Measurements from ENCODE around the gene SLC35D2.
"Not testable (repeated sequence)": the region's sequence is repeated elsewhere in the genome, so short reads cannot be mapped to it uniquely, and the experiment has no call there.

The SLC35D2 gene

GRCh38 chr9:96350866-96351265 lies 32.6 kb downstream of the SLC35D2 start:
- no peak for DNase-seq

GRCh38 chr9:96348261-96348660 lies 35.2 kb downstream of the SLC35D2 start:
- no peak for DNase-seq

- no peak for DNase-seq
These were observed 38.0 kb downstream of the SLC35D2 start for GRCh38 chr9:96345551-96345950.

- DNase-seq = peak; percentile 65
These were observed 38.9 kb downstream of the SLC35D2 start for GRCh38 chr9:96344458-96345180.

GRCh38 chr9:96343515-96344360 lies 39.8 kb downstream of the SLC35D2 start:
- no peak for DNase-seq

GRCh38 chr9:96342571-96343245 lies 40.8 kb downstream of the SLC35D2 start:
- no peak for DNase-seq

GRCh38 chr9:96340707-96341106 lies 42.8 kb downstream of the SLC35D2 start:
- DNase-seq = no peak

- no peak for DNase-seq
These were observed 45.2 kb downstream of the SLC35D2 start for GRCh38 chr9:96338299-96338698.

GRCh38 chr9:96333958-96334357 lies 49.6 kb downstream of the SLC35D2 start:
- no peak for DNase-seq

GRCh38 chr9:96331236-96331947 lies 52.1 kb downstream of the SLC35D2 start:
- no peak for DNase-seq

- no peak for DNase-seq
These were observed 55.7 kb downstream of the SLC35D2 start for GRCh38 chr9:96327694-96328352.

- no peak for DNase-seq
These were observed 60.3 kb downstream of the SLC35D2 start for GRCh38 chr9:96323169-96323568.

GRCh38 chr9:96322736-96323135 lies 60.8 kb downstream of the SLC35D2 start:
- not testable (repeated sequence) for DNase-seq

GRCh38 chr9:96322210-96322609 lies 61.3 kb downstream of the SLC35D2 start:
- DNase-seq = not testable (repeated sequence)

GRCh38 chr9:96321515-96321914 lies 62.0 kb downstream of the SLC35D2 start:
- no peak for DNase-seq

- DNase-seq = no peak
These were observed 62.7 kb downstream of the SLC35D2 start for GRCh38 chr9:96320749-96321280.

GRCh38 chr9:96318921-96319565 lies 64.5 kb downstream of the SLC35D2 start:
- DNase-seq = no peak

- peak; percentile 69 for DNase-seq
These were observed 66.1 kb downstream of the SLC35D2 start for GRCh38 chr9:96317335-96317980.

GRCh38 chr9:96309850-96310249 lies 73.7 kb downstream of the SLC35D2 start:
- no peak for DNase-seq

GRCh38 chr9:96306958-96307357 lies 76.6 kb downstream of the SLC35D2 start:
- not testable (repeated sequence) for DNase-seq

GRCh38 chr9:96305171-96305570 lies 78.3 kb downstream of the SLC35D2 start:
- no peak for DNase-seq

Measured in right forelimb (tissue), 1 donor.